ENCODE results near the gene CCDC51.

Gene CCDC51

DNA sequence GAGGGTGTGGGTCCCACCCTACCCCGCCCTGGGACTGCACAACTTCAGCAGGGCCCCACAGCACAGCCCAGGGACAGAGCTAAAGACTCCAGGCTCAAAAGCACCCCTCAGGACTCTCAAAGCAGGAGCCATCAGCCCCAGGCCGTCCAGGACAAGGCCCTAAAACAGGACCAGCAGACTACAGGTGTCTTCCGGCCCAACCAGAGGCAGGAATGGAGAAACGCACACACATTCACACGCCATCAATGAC, 32.7 kb upstream of the CCDC51 start:
- Histone ChIP-seq H4K20me1 (ENCODE audit: insufficient read depth, low read length) (no peaks in the 10 kb centered on the region), H3K9ac (ENCODE audit: low read length) (peak overlapping the region; percentile 94), H3K36me3 (replicated peaks; ENCODE audit: low read depth, low read length) (peaks cover 19% of the 10 kb centered on the region), H3K27me3 (ENCODE audit: low read depth, low read length) (no peaks in the 10 kb centered on the region), H3K4me3 (ENCODE audit: low read length) (peak overlapping the region; percentile 81), H3K79me2 (ENCODE audit: low read length) (peaks cover 43% of the 10 kb centered on the region), H3K4me1 (ENCODE audit: low read length) (peaks cover 23% of the 10 kb centered on the region), H3K9me3 (ENCODE audit: insufficient read depth, low read length) (no peaks in the 10 kb centered on the region), H2AFZ (ENCODE audit: low read depth, low read length) (peak overlapping the region; percentile 39; the same call in 1 of the 2 replicates), H3K4me2 (ENCODE audit: low read length) (peak overlapping the region; percentile 93), H3K27ac (ENCODE audit: low read length) (peak overlapping the region; percentile 89)
- no peak for TF ChIP-seq EZH2phosphoT487 (IDR thresholded peaks at IDR 0.05; ENCODE audit: low read depth)
- TF ChIP-seq, protein P1, sequence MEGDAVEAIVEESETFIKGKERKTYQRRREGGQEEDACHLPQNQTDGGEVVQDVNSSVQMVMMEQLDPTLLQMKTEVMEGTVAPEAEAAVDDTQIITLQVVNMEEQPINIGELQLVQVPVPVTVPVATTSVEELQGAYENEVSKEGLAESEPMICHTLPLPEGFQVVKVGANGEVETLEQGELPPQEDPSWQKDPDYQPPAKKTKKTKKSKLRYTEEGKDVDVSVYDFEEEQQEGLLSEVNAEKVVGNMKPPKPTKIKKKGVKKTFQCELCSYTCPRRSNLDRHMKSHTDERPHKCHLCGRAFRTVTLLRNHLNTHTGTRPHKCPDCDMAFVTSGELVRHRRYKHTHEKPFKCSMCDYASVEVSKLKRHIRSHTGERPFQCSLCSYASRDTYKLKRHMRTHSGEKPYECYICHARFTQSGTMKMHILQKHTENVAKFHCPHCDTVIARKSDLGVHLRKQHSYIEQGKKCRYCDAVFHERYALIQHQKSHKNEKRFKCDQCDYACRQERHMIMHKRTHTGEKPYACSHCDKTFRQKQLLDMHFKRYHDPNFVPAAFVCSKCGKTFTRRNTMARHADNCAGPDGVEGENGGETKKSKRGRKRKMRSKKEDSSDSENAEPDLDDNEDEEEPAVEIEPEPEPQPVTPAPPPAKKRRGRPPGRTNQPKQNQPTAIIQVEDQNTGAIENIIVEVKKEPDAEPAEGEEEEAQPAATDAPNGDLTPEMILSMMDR (IDR thresholded peaks at IDR 0.05; ENCODE audit: low read depth, low read length) = no peak

DNA sequence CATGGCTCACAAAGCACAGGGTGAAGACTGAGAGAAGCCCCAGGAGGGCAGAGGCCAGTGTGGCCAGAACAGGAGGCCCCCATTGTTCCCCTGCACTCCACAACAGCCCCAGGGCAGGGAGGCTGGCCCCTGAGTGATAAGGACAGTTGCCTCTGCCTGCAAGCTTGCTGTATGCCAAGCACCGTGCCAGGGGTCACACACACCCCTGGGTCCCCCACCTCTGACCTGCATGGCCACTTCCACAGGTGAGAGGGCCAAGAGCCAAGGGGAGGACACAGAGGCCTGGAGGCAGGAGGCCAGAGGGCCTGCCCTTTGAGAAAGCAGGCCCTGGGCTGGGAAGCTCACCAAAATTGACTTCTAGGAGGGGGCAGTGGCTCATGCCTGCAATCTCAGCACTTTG, 30.4 kb upstream of the CCDC51 start:
- Histone ChIP-seq H3K9me3 (ENCODE audit: insufficient read depth, low read length) (no peaks in the 10 kb centered on the region), H4K20me1 (ENCODE audit: insufficient read depth, low read length) (no peaks in the 10 kb centered on the region), H3K4me3 (ENCODE audit: low read length) (no peak overlapping the region), H3K36me3 (replicated peaks; ENCODE audit: low read depth, low read length) (peaks cover 31% of the 10 kb centered on the region), H3K9ac (ENCODE audit: low read length) (no peak overlapping the region), H3K79me2 (ENCODE audit: low read length) (peaks cover 58% of the 10 kb centered on the region), H2AFZ (ENCODE audit: low read depth, low read length) (no peak overlapping the region), H3K27ac (ENCODE audit: low read length) (0 out of 2 replicates have a peak overlapping the region, but pooled peaks have one; percentile 5), H3K27me3 (ENCODE audit: low read depth, low read length) (no peaks in the 10 kb centered on the region), H3K4me2 (ENCODE audit: low read length) (no peak overlapping the region), H3K4me1 (ENCODE audit: low read length) (peaks cover 38% of the 10 kb centered on the region)
- no peak for TF ChIP-seq EZH2phosphoT487 (IDR thresholded peaks at IDR 0.05; ENCODE audit: low read depth)
- TF ChIP-seq, protein P1 (IDR thresholded peaks at IDR 0.05; ENCODE audit: low read depth, low read length) = no peak

DNA sequence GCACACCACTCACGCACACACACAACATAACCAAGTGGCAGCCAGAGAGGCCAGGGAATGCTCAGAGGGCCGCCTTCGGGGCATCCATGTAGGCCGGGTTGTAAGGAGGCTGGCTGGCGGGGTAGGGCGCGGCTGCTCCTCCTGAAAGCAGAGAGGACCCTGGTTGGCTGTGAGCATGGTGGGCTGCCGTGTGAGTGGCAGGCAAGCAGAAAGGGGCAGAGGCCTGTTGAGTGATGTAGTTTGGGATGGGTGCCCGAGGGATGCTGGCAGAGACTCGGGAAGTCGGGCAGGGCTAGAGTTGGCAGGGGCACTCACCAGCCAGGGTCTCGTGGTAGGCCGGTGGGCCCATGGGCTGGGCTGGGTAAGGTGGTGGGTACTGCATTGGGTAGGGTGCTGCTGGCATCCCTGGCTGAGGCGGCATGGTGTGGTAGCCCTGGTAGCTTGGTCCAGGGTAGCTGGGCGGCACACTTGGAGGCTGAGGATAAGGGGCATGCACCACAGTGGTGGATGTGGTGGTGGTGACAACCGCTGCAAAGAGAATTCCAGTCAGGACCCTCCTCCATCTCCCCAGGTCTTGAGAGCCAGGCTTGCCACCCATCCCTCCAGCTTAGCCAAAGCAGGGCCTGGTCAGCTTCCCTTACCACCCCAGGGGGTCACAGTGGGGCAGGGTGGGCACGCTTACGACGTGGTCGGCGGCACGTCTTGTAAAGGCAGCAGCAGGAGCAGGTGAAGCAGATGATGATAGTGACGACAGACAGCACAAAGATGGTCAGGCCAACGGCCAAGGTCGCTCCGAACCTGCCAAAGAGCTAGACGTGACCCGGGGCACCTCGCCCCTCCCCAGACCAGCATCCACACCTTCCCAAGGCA, 29.4 kb upstream of the CCDC51 start:
- Histone ChIP-seq H3K9ac (ENCODE audit: low read length) (no peak overlapping the region), H3K79me2 (ENCODE audit: low read length) (peaks cover 58% of the 10 kb centered on the region), H3K4me2 (ENCODE audit: low read length) (no peak overlapping the region)

DNA sequence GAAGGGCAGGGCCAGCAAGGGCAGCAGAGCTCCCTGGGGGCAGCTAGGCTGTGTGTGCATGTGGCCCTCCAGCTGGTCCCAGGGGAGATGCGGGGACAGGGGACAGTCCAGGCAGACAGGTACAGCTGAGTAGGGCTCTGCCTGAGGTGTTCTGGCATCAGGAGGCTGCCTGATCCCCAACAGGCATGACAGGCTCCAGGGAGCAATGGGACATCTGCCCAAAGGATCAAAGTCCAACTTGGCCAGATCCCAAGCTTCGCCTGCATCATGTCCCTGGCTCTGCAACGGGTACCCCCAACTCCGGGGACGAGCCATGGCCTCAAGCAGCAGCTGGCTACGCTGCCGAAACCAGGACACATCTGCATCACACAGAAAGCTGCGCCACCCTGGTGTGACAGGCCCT, 28.4 kb upstream of the CCDC51 start:
- Histone ChIP-seq H3K27ac (ENCODE audit: low read length) (no peak overlapping the region), H2AFZ (ENCODE audit: low read depth, low read length) (no peak overlapping the region), H3K9me3 (ENCODE audit: insufficient read depth, low read length) (no peaks in the 10 kb centered on the region), H3K79me2 (ENCODE audit: low read length) (peaks cover 58% of the 10 kb centered on the region), H3K4me3 (ENCODE audit: low read length) (no peak overlapping the region), H3K4me1 (ENCODE audit: low read length) (peaks cover 36% of the 10 kb centered on the region), H3K4me2 (ENCODE audit: low read length) (no peak overlapping the region), H3K27me3 (ENCODE audit: low read depth, low read length) (no peaks in the 10 kb centered on the region), H4K20me1 (ENCODE audit: insufficient read depth, low read length) (no peaks in the 10 kb centered on the region), H3K36me3 (replicated peaks; ENCODE audit: low read depth, low read length) (peaks cover 41% of the 10 kb centered on the region), H3K9ac (ENCODE audit: low read length) (no peak overlapping the region)
- no peak for TF ChIP-seq EZH2phosphoT487 (IDR thresholded peaks at IDR 0.05; ENCODE audit: low read depth)
- TF ChIP-seq, protein P1 (IDR thresholded peaks at IDR 0.05; ENCODE audit: low read depth, low read length) = no peak

More for the DNA sequence above, 29.4 kb upstream of the CCDC51 start:
- TF ChIP-seq EZH2phosphoT487 (IDR thresholded peaks at IDR 0.05; ENCODE audit: low read depth) = no peak
- TF ChIP-seq, protein P1 (IDR thresholded peaks at IDR 0.05; ENCODE audit: low read depth, low read length) = no peak
- H3K27me3 ChIP-seq (ENCODE audit: low read depth, low read length) = no peaks in the 10 kb centered on the region
- peaks cover 39% of the 10 kb centered on the region for H3K4me1 ChIP-seq (ENCODE audit: low read length)
- H4K20me1 ChIP-seq (ENCODE audit: insufficient read depth, low read length) = no peaks in the 10 kb centered on the region
- H3K4me3 ChIP-seq (ENCODE audit: low read length) = no peak overlapping the region
- peaks cover 35% of the 10 kb centered on the region for H3K36me3 ChIP-seq (replicated peaks; ENCODE audit: low read depth, low read length)
- no peak overlapping the region for H3K27ac ChIP-seq (ENCODE audit: low read length)
- no peak overlapping the region for H2AFZ ChIP-seq (ENCODE audit: low read depth, low read length)
- no peaks in the 10 kb centered on the region for H3K9me3 ChIP-seq (ENCODE audit: insufficient read depth, low read length)
